HG03457 (cell line): ENCODE data around the gene DNAJC18.

Experiments used
- ATAC-seq: cut with Tn5 transposase; IDR thresholded peaks from one replicate; pipeline ENCODE4 v1.9.1; 2021; ENCODE audit warnings: moderate number of reproducible peaks; ENCODE audit not compliant: unreplicated experiment

The DNAJC18 gene

DNA sequence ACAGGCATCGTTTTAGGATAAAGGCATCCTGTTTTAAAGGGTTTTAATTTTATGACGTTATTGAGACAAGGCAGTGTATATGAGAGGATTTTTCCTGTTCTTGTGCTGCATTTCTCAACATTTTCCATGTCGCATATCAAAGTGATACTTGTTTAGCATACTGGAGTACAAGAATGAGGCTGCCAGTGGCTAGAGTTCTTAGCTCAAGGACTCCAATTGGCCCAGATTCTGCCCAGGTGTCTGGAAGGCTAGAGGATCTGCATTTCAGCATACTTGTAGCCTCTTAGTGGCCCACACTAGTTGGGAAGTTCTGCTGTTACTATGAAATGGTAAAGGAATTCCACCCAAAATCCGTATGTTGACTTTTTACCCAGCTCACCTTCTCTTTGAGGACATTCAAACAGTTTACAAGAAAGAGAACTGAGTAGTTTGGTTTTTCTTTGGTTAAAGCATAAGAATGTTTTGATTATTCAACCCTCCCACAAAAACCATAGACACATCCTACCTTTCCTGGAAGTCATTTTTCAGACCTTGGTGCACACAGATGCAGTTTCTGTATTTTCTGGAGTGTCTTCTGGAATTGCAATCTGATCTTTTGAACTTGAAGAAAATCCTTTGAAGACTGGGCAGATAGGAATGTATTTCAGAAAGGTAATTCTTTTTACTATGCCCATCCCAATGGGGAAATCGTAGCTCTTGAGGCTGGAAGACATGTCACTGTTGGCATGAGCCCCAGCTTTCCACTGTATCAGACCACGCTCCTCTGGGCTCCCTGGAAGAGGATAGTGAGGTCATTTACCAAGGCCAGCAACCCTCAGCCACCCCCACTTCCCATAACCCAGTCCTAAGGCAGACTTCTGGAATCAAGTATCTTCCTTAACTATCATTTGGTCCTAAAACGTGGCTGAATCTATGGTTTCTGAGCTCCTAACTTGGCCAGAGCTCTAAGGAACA is 67.6 kb downstream of the DNAJC18 start:
- ATAC-seq: no peak

DNA sequence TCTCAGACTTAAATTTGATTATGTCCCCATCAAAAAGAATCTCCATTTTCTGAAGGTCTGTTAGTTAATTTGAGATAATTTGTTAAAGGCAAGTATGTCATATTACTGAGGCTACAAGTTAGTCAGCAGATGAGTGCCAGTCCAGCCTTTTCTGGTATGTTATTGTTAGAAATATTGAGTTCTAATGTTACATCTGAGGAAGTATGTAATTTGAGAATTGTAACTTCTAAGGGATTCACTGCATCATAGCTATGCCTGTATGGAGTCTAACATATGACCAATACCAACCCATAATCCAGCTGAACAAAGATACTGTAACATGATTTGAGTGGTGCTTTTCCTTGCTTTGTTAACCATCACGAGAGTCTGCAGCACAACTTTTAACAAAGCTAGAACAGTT is 70.1 kb downstream of the DNAJC18 start:
- ATAC-seq: no peak

DNA sequence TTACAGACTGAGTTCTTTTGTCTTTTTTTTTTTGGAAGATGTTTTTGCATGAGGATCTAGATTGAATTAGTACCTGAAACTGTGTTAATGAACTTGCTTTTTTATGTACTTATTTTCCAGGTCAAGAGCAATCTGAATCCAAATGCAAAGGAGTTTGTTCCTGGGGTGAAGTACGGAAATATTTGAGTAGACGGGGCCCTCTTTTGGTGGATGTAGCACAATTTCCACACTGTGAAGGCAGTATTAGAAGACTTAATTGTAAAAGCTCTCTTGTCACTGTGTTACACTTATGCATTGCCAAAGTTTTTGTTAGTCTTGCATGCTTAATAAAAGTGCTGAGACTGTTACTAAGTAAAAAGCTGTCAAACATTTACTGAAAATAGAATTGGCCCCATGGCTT is 70.7 kb downstream of the DNAJC18 start:
- ATAC-seq: no peak

DNA sequence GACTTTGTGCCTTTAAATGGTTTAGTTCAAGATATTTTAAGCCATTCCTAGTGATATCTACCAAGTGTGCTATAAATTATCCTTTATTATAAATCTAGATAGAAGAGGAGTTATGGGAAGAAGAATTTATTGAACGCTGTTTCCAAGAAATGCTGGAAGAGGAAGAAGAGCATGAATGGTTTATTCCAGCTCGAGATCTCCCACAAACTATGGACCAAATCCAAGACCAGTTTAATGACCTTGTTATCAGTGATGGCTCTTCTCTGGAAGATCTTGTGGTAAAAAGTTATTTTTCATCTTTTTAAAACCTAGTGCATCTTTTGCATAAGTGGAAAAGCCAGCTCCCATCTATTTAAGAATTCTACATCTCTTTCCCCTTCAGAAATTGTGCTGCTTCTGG is 74.9 kb downstream of the DNAJC18 start:
- no peak for ATAC-seq

DNA sequence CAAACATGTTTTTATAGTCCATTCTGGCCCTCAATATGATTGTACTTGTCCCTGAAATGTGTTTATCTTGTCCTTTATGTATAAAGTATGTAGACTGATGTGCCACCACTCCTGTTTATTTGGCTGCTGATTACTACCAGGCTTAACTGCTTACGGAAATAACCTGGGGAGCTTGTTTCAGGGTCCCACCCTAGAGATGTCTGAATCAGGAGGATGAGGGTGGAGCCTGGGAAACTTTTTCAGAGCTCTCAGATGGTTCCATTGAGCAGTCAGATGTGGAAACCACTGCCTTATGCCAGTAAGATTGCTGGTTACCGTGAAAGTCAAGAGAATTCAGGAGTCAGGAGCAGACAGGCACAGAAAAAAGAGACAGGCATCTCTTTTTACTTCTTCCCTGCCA is 75.4 kb downstream of the DNAJC18 start:
- ATAC-seq: no peak

DNA sequence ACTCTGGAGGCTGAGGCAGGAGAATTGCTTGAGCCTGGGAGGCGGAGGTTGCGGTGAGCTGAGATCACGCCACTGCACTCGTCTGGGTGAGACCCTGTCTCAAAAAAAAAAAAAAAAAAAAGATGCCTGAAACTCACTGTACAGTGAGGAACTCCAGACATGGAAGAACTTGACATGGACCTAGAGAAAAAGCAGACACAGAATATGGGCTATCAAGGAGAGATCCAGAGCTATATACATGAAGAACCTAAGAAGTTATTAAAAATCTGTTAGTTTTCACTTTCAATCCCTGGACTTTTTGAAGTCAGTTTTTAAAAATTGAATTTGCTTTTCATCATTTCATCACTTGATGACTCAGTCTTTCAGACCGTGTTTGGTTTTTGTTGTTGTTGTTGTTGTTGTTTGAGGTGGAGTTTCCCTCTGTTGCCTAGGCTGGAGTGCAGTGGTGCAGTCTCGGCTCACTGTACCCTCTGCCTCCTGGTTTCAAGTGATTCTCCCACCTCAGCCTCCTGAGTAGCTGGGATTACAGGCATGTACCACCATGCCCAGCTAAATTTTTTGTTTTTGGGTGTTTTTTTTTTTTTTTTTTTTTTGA is 77.4 kb downstream of the DNAJC18 start:
- ATAC-seq: no peak

DNA sequence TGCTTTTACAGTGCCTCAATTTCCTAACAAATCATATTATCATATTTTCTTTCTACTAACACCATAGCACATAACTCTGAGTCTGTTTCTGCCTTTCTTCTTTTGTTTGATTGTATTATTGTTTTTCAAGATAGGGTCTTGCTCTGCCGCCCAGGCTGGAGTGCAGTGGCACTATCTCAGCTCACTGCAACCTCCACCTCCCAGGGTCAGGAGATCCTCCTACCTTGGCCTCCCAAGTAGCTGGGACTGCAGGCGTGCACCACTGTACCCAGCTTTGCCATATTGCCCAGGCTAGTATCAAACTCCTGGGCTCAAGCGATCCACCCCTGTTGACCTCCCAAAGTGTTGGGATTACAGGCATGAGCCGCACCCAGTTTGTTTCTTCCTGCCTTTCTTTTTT is 78.9 kb downstream of the DNAJC18 start:
- no peak for ATAC-seq
